ENCODE data around the gene GALNT17.

DNA sequence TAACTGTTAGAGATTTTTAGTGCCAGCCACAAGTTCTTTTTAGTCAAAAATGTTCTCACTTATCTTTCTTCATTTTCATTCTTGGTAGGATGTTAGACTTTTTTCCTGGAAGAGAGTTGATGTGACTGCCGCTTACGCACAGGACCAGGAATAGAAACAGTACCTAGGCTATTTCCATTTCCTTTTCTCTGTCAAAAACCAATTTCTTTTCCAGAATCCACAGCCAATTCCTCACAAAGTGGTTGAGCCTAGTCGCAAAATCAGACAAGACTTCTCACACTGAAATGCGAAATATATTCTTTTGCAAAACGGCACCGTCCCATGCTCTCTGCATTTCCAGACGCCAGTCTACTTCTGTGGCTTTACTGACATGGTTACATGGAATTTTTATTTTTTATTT, 394.2 kb downstream of the GALNT17 start:
- TF ChIP-seq, protein P1, sequence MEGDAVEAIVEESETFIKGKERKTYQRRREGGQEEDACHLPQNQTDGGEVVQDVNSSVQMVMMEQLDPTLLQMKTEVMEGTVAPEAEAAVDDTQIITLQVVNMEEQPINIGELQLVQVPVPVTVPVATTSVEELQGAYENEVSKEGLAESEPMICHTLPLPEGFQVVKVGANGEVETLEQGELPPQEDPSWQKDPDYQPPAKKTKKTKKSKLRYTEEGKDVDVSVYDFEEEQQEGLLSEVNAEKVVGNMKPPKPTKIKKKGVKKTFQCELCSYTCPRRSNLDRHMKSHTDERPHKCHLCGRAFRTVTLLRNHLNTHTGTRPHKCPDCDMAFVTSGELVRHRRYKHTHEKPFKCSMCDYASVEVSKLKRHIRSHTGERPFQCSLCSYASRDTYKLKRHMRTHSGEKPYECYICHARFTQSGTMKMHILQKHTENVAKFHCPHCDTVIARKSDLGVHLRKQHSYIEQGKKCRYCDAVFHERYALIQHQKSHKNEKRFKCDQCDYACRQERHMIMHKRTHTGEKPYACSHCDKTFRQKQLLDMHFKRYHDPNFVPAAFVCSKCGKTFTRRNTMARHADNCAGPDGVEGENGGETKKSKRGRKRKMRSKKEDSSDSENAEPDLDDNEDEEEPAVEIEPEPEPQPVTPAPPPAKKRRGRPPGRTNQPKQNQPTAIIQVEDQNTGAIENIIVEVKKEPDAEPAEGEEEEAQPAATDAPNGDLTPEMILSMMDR (IDR thresholded peaks at IDR 0.05) = no peak
- TF ChIP-seq POLR2A (IDR thresholded peaks at IDR 0.05) = no peak
